Breast epithelium (tissue), 4 donors: ENCODE results near the gene DAND5. TPM values are rescaled to one million over a fixed set of nuclear protein-coding genes. Genes with fewer than 3 reads are reported as not detected.

Source experiments
- DNase-seq, 2 donors: peaks; one replicate each; pipeline ENCODE4 v3.0.0-alpha.2; 2019; ENCODE audit warnings: low spot score in 2 of 2
- H3K27ac ChIP-seq, 2 donors: fragments of 200-600 bp; sonication (generic) in 1 of 2; one replicate each; pipeline ENCODE4 v1.5.1; 2016 to 2019; ENCODE audit warnings: mild to moderate bottlenecking in 1 of 2
- H3K27me3 ChIP-seq, 2 donors: fragments of 200-600 bp; sonication (generic) in 1 of 2; one replicate each; pipeline versions ENCODE4 v1.5.1 to v1.6.0; 2017 to 2019; ENCODE audit warnings: control low read depth in 1 of 2, mild to moderate bottlenecking in 1 of 2
- H3K36me3 ChIP-seq: fragments of 200-600 bp; one replicate; pipeline ENCODE4 v1.5.1; 2019
- H3K4me1 ChIP-seq, 2 donors: fragments of 200-600 bp; sonication (generic); one replicate each; pipeline ENCODE4 v1.5.1; 2016 to 2019; ENCODE audit warnings: control low read depth in 1 of 2
- H3K4me3 ChIP-seq, 3 donors: fragments of 200-600 bp; sonication (generic); 1 replicate in 2 of 3; 2 replicates in 1 of 3; pipeline ENCODE4 v1.5.1; 2016 to 2019; ENCODE audit warnings: mild to moderate bottlenecking in 3 of 3, moderate library complexity in 2 of 3
- H3K9me3 ChIP-seq, 2 donors: fragments of 200-600 bp; sonication (generic) in 1 of 2; one replicate each; pipeline ENCODE4 v1.5.1; 2016 to 2019; ENCODE audit warnings: control low read depth in 1 of 2
- CTCF ChIP-seq, 3 donors: fragments of 450-650 bp; IDR thresholded peaks; one replicate each; pipeline ENCODE4 v1.5.1; 2016 to 2017; ENCODE audit warnings: antibody characterized with exemption in 3 of 3, mild to moderate bottlenecking in 3 of 3, moderate library complexity in 3 of 3
- POLR2A ChIP-seq: fragments of 450-650 bp; IDR thresholded peaks from one replicate; pipeline ENCODE4 v1.6.1; 2016; ENCODE audit warnings: antibody characterized with exemption, mild to moderate bottlenecking, moderate library complexity
- POLR2AphosphoS5 ChIP-seq, 3 donors: sonication (generic); formaldehyde crosslinking; IDR thresholded peaks; one replicate each; pipeline ENCODE4 v1.6.1; 2017; ENCODE audit warnings: antibody characterized with exemption in 3 of 3
- intact Hi-C: fragments of 100-400 bp; cut with DNase I; formaldehyde crosslinking; loops from one replicate; pipeline ENCODE4 v1.15.1; 2023; ENCODE audit warnings: low total_unique reads
- total RNA-seq, 3 donors: library from RNA; depleted of rRNA; stranded (reverse); fragments of >200 nt; gene quantifications; one replicate each; pipeline ENCODE4 v1.1.0, GENCODE V29; 2016

The DAND5 gene
- total RNA-seq, 3 donors from 2014 or later = not detected

- Histone ChIP-seq H3K4me3 (peak overlapping the region in 1 of 3 donors; percentile 37), H3K27ac (peak overlapping the region; percentile 92 to 95)
Observed at GRCh38 chr19:13016245-13016627, 46.9 kb downstream of the DAND5 start.

GRCh38 chr19:13016628-13017305 is 47.4 kb downstream of the DAND5 start:
- intact Hi-C loops = no loop called here
- TF ChIP-seq POLR2AphosphoS5 (IDR thresholded peaks at IDR 0.05) (no peak), POLR2A (no peak), CTCF (IDR thresholded peaks at IDR 0.05) (no peak)
- Histone ChIP-seq H3K27me3 (no peaks in the 10 kb centered on the region), H3K4me3 (peak overlapping the region; percentile 18 to 57 (median 37)), H3K9me3 (no peaks in the 10 kb centered on the region), H3K27ac (peak overlapping the region; percentile 92 to 95), H3K4me1 (peaks cover 17 to 28% of the 10 kb centered on the region in 2 donors), H3K36me3 (no peaks in the 10 kb centered on the region)
- DNase-seq = no peak

More at GRCh38 chr19:13016245-13016627, 46.9 kb downstream of the DAND5 start:
- DNase-seq = no peak
- Histone ChIP-seq H3K27me3 (no peaks in the 10 kb centered on the region), H3K9me3 (no peaks in the 10 kb centered on the region), H3K4me1 (peaks cover 17 to 28% of the 10 kb centered on the region in 2 donors), H3K36me3 (no peaks in the 10 kb centered on the region)
- intact Hi-C loops = no loop called here
- TF ChIP-seq POLR2A = no peak
- no peak for TF ChIP-seq POLR2AphosphoS5 (IDR thresholded peaks at IDR 0.05)
- no peak for TF ChIP-seq CTCF (IDR thresholded peaks at IDR 0.05)

GRCh38 chr19:13017306-13018034 is 48.1 kb downstream of the DAND5 start:
- Histone ChIP-seq H3K27me3 (no peaks in the 10 kb centered on the region), H3K9me3 (no peaks in the 10 kb centered on the region), H3K4me1 (peaks cover 17 to 24% of the 10 kb centered on the region in 2 donors), H3K36me3 (no peaks in the 10 kb centered on the region), H3K4me3 (peak overlapping the region in 2 of 3 donors; percentile 37 to 57), H3K27ac (peak overlapping the region; percentile 92 to 95)
- DNase-seq = no peak
- intact Hi-C loops = no loop called here
- TF ChIP-seq POLR2AphosphoS5 (IDR thresholded peaks at IDR 0.05) = peak in 1 of 3 donors; percentile 15
- TF ChIP-seq POLR2A = no peak

- no peaks in the 10 kb centered on the region for H3K36me3 ChIP-seq
- H3K4me3 ChIP-seq = peak overlapping the region in 2 of 3 donors; percentile 37 to 57
- peak in 1 of 2 donors; percentile 71 for DNase-seq
- H3K27ac ChIP-seq = peak overlapping the region; percentile 92 to 95
- intact Hi-C loops = no loop called here
- H3K4me1 ChIP-seq = peaks cover 17 to 28% of the 10 kb centered on the region in 2 donors
- no peaks in the 10 kb centered on the region for H3K9me3 ChIP-seq
- TF ChIP-seq CTCF (IDR thresholded peaks at IDR 0.05) (no peak), POLR2A (no peak), POLR2AphosphoS5 (IDR thresholded peaks at IDR 0.05) (peak in 2 of 3 donors; percentile 20 to 44)
- H3K27me3 ChIP-seq = no peaks in the 10 kb centered on the region
Observed at GRCh38 chr19:13018035-13018914, 48.9 kb downstream of the DAND5 start.

- no peak for TF ChIP-seq POLR2A
- TF ChIP-seq POLR2AphosphoS5 (IDR thresholded peaks at IDR 0.05) = no peak
- no peak for TF ChIP-seq CTCF (IDR thresholded peaks at IDR 0.05)
- Histone ChIP-seq H3K4me3 (no peak overlapping the region), H3K27me3 (no peaks in the 10 kb centered on the region), H3K4me1 (peaks cover 17 to 25% of the 10 kb centered on the region in 2 donors), H3K27ac (peak overlapping the region; percentile 95 to 97), H3K36me3 (no peaks in the 10 kb centered on the region), H3K9me3 (no peaks in the 10 kb centered on the region)
- intact Hi-C loops = no loop called here
- DNase-seq = no peak
Observed at GRCh38 chr19:13019332-13019731, 50.0 kb downstream of the DAND5 start.
